Activated CD8-positive, alpha-beta memory T cell treated with anti-CD3 and anti-CD28 coated beads, Interleukin-2, amount 50 U/mL, for 4 hours (primary cell): ENCODE data around the gene FXR2.
"Not testable (repeated sequence)": the region's sequence is repeated elsewhere in the genome, so short reads cannot be mapped to it uniquely, and the experiment has no call there.

Experiments used
- DNase-seq: peaks from one replicate; pipeline ENCODE4 v3.0.0-alpha.2; 2020

Gene FXR2

DNA sequence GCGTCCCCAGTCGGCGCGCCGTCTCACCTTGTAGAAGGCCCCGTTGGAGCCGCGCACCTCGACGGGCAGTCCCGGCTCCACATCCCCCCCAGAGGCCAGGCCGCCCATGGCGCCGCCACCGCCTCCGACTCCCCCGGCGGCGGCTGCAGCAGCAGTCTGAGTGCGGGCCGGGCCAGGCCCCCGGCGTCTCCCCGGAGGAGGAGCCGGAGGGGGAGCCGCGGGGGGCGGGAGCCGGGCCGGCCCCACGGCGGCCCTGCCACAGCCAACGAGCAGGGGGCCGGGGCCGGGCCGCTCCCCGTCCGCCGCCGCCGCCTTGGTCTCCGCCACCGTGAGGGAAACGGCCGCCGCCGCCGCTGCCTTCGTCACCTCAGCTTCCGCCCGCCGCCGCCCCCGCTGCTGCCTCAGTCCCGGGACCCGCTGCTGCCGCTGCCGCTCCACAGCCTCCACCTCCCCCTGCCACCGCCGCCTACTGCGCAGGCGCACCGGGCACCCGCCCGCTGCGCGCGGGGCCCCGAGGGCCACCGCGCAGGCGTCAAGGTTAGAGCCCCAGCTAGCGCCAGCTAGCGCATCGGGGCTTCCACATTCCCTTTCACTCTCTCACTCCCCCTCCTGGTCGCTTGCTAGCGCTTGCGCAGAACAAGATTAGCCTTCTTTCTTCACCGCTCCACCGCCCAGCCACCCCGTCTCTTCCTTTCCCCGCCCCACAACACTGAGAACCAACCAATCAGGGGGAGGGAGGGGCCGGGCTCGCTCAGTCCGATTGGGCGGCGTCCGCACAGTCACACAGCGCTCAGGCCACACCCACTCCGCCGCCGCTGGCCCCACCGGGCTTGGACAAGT is at the start of gene FXR2:
Gene FXR2 (minus strand): TSS at position 473 of the 840 bp plus-strand sequence. CDS start 365 bp downstream, at position 108.
- DNase-seq = peak; percentile 95

DNA sequence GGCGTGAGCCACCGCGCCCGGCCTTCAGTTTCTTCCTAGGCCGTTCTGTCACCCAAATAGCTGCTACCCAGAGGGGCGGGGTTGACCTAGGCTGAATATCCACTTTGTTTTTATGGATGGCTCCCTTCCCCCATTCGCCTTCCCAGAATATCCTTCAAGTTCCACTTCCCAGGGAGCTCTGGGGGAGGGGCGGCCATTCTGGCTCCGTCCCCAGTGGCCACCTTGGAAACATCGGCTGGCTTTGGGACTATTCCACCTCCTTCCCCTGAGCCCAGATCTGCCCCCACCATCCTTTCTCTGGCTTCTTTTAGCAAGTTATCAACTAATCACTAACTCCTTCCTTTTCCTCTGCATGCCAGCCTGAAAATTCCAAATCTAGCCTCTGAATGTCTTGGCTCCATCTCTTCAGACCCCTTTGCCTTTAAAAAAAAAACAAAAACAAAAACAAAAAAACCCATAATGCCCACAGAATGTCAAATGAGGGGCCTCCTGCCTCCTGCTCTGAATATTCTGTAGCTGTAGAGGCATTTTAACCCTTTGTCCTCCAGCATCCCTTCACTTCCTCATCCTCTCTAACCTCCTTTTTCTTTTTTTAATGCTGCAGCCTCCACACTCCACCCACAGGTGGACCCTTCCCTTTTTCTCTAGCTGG is 42.4 kb upstream of the FXR2 start:
- DNase-seq = no peak

- no peak for DNase-seq
Measured at GRCh38 chr17:7655541-7655840, 40.8 kb upstream of the FXR2 start.

- DNase-seq = no peak
Measured at GRCh38 chr17:7654832-7655540, 40.3 kb upstream of the FXR2 start.

DNA sequence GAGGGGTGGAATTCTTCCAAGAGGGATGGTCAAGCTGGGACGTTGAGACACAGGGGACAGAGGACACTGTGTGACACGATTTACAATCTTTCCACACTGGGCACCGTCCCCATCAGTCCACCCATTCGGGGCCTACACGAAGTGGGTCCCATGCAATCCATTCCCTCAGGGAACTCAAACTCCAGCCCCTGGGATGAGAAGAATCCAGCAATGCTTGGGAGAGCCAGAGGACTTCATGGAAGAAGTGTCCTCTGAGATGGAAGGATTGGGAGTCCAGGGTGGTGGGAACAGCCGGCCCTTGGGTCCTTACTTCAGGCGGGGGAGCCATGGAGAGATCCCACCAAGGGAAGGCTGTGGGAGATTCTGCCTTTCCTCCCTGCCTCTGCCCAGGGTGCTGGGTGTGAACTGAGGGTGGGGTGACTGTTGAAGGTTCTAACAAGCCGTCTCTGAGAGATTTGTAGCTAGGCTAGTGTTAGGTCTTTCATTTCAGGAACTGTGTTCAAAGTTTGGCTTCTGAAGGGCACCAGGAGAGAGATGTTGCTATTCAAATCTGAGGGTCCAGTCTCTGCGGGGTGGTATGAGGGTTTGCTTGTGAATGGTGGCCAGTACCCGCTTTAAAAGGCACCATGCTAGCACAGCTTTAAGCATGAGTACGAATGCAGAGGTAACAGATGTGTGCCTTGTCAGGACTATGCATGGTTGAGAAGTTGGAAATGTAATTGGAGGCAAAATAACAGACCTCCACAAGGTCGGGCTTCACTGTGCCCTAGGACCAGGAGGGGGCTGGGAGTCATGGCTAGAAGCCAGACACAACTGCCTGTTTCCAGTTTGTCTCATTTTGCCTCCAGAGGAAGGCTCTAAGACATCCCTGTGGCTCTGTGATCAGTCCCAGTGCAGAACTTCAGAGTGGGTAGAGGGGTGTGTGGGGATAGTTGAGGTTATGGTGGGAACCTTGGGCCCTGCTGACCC is 38.0 kb upstream of the FXR2 start:
- DNase-seq = no peak

- no peak for DNase-seq
Measured at GRCh38 chr17:7651665-7652387, 37.1 kb upstream of the FXR2 start.

DNA sequence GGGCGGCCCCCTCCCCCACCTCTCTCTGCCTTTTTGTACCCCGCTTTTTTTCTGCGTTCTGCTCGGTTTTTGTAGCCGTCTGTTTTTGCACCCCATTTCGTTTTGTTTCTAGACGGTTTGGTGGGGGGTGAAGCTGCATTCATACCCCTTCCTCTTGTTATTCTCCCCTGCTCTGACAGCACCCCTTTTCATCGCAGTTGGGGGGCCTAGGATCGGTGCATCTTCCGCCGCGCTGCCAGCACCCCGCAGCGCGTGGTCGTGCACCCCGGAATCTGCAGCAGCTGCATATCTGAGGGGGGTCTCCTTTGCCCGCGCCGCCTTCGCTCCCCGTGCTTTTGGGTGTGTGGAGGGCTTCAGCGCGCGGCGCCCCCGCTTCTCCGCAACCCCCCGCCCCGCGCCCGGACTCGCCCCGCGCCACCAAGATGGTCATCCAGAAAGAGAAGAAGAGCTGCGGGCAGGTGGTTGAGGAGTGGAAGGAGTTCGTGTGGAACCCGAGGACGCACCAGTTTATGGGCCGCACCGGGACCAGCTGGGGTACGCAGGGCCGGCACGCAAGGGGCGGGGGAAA is 36.5 kb upstream of the FXR2 start:
- DNase-seq = no peak

- peak; percentile 78 for DNase-seq
Measured at GRCh38 chr17:7650509-7651096, 35.9 kb upstream of the FXR2 start, which contains the start of gene ATP1B2. Gene ATP1B2, plus strand, starts transcription at chr17:7650926. Its CDS starts 593 bp downstream, at chr17:7651519.

DNA sequence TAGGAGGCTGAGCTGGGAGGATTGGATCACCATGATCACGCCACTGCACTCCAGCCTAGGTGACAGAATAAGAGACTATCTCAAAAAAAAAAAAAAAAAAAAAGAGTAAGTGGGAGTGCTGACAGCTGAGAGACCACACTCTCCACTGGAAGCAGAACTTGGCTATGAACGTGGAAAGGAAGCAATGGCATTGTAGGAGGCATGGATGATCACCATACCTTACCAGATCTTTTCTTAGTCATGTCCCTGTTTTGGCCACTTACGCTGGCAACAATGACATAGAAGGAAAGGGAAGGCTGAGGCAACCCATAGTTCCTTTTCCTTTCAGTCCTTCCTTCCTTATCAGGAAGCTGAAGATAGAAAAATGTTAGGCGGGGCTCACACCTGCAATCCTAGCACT is 32.3 kb upstream of the FXR2 start:
- no peak for DNase-seq

DNA sequence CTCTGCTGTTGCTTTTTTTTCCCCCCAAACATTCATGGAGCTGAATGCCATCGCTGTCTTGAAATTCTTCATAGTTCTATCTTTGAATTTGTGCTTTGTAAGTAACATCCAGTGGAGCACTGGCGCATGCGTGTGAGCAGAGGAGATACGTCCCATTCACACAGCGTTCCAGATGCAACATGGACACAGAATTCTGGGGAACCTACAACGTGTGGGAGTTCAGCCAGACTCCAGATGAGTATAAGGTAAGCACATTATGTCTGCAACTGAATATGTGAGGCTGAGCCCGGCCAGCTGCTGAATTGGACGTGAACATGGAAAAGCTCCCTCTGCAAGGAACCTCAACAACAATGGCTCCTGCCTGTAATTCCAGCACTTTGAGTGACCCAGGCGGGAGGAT is 31.8 kb upstream of the FXR2 start:
- no peak for DNase-seq

GRCh38 chr17:7644775-7645174 is 30.1 kb upstream of the FXR2 start:
- DNase-seq = no peak

DNA sequence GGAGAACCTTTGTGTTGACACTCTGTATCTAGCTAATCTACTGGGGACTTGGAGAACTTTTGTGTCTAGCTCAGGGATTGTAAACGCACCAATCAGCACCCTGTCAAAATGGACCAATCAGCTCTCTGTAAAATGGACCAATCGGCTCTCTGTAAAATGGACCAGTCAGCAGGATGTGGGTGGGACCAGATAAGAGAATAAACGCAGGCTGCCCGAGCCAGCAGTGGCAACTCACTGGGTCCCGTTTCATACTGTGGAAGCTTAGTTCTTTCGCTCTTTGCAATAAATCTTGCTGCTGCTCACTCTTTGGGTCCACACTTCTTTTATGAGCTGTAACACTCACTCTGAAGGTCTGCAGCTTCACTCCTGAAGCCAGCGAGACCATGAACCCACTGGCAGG is 26.9 kb upstream of the FXR2 start:
- not testable (repeated sequence) for DNase-seq

DNA sequence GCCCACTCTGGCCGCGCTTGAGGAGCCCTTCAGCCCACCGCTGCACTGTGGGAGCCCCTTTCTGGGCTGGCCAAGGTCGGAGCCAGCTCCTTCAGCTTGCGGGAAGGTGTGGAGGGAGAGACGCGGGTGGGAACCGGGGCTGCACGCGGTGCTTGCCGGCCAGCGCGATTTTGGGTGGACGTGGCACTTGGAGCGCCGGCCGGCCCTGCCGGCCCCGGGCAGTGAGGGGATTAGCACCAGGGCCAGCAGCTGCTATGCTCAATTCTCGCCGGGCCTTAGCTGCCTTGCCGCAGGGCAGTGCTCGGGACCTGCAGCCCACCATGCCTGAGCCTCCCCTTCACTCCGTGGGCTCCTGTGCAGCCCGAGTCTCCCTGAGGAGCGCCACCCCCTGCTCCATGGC is 26.1 kb upstream of the FXR2 start:
- DNase-seq = no peak

GRCh38 chr17:7636163-7636562 is 21.5 kb upstream of the FXR2 start:
- DNase-seq = no peak

- no peak for DNase-seq
Measured at GRCh38 chr17:7634384-7634783, 19.7 kb upstream of the FXR2 start.

DNA sequence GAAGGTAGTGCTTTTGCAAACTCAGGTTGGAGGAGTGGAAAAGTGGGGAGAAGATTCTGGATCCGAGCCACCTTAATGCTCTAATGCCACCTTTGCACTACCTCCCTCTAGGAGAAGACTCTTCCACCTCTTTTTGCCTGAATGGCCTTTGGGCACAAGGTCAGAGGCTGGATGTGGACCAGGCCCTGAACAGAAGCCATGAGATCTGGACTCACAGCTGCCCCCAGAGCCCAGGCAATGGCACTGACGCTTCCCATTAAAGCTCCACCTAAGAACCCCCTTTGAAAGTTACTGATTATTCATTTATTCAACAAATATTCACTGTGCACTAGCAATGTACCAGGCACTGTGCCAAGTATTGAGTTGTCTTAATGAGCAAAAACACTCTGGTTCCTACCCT is 18.4 kb upstream of the FXR2 start:
- no peak for DNase-seq

DNA sequence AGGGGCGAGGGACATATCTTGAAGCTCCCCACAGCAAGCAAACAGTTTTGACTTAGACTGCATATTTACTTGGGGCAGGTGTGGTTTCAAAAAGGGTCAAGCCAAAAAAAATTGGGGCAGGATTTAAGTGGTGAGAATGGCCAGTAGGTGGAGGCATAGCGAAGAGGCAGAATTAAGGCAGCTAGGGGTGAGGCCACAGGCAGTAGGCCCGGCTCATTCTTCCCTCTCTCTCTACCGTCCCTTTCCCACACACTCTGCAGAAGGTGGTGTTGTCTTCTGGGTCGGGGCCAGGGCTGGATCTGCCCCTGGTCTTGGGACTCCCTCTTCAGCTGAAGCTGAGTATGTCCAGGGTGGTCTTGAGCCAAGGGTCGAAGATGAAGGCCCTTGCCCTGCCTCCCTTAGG is 17.8 kb upstream of the FXR2 start:
- no peak for DNase-seq

GRCh38 chr17:7631398-7632380 is 17.0 kb upstream of the FXR2 start:
- DNase-seq = no peak

DNA sequence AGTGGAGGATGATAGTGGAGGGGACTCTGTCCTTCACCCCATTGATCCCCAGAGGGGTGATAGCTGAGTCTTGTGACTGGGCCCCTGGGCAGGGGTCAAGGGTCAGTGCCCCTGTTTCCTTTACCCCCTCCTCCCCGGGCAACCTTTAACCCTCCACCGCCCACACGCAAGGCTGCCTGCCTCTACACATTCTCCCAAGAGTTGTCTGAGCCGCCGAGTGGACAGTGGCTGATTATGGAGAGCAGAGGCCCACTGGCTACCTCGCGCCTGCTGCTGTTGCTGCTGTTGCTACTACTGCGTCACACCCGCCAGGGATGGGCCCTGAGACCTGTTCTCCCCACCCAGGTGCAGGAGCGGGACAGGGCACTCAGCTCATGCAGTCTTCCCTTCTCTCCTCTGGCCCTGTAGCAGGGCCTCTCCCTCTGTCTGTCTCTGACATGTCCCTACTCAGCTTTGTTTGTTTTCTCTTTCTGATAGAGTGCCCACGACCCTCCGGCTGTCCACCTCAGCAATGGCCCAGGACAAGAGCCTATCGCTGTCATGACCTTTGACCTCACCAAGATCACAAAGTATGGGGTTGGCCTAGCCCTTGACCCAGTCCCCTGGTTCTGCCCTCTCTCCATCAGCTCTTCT is 15.4 kb upstream of the FXR2 start, which contains the start of gene SHBG:
Gene SHBG (plus strand): TSS at position 197 of the 633 bp plus-strand sequence. CDS start 38 bp downstream, at position 235.
- DNase-seq = no peak
